H9 (cell line): ENCODE results near the gene CELF5. TPM values are rescaled to one million over a fixed set of nuclear protein-coding genes. Genes with fewer than 3 reads are reported as not detected.

Experiments used
- DNase-seq: peaks from one replicate; pipeline ENCODE4 v3.0.0-alpha.2; 2017
- H2AFZ ChIP-seq: one replicate; pipeline ENCODE4 v1.6.1; 2013; ENCODE audit warnings: mild to moderate bottlenecking, low read length, control low read depth, moderate library complexity
- H2AK5ac ChIP-seq: 2 replicates; pipeline ENCODE4 v1.6.1; 2013; ENCODE audit warnings: low read length, control low read depth, mixed read lengths; ENCODE audit not compliant: insufficient read length
- H2BK120ac ChIP-seq: one replicate; pipeline ENCODE4 v1.6.1; 2013; ENCODE audit warnings: low read depth, mild to moderate bottlenecking, low read length, control low read depth, inconsistent platforms; ENCODE audit not compliant: poor library complexity, severe bottlenecking
- H2BK12ac ChIP-seq: 2 replicates; pipeline ENCODE4 v1.6.1; 2013; ENCODE audit warnings: low read length, control low read depth, mixed read lengths, low read depth; ENCODE audit not compliant: insufficient read length
- H2BK15ac ChIP-seq: 2 replicates; pipeline ENCODE4 v1.6.1; 2013; ENCODE audit warnings: low read depth, low read length, control low read depth
- H2BK20ac ChIP-seq: one replicate; pipeline ENCODE4 v1.6.1; 2013; ENCODE audit warnings: low read depth, mild to moderate bottlenecking, low read length, control low read depth, inconsistent platforms; ENCODE audit not compliant: poor library complexity, severe bottlenecking
- H2BK5ac ChIP-seq: 2 replicates; pipeline ENCODE4 v1.6.1; 2013; ENCODE audit warnings: low read length, control low read depth, mixed read lengths; ENCODE audit not compliant: insufficient read length
- H3K14ac ChIP-seq: 2 replicates; pipeline ENCODE4 v1.6.1; 2013; ENCODE audit warnings: low read length, control low read depth; ENCODE audit not compliant: insufficient read depth
- H3K18ac ChIP-seq: 2 replicates; pipeline ENCODE4 v1.6.1; 2013; ENCODE audit warnings: low read depth, mild to moderate bottlenecking, mixed read lengths, low read length, control low read depth; ENCODE audit not compliant: insufficient read length
- H3K23ac ChIP-seq: 2 replicates; pipeline ENCODE4 v1.6.1; 2013; ENCODE audit warnings: low read length, control low read depth, mixed read lengths, low read depth; ENCODE audit not compliant: insufficient read length
- H3K23me2 ChIP-seq: 2 replicates; pipeline ENCODE4 v1.6.1; 2013; ENCODE audit warnings: low read depth, mild to moderate bottlenecking, mixed read lengths, low read length, control low read depth; ENCODE audit not compliant: insufficient read length, poor library complexity, severe bottlenecking
- H3K27ac ChIP-seq: 2 replicates; pipeline ENCODE4 v1.5.1; 2013; ENCODE audit warnings: low read length, control low read depth, mixed read lengths, low read depth; ENCODE audit not compliant: insufficient read length
- H3K27me3 ChIP-seq: 2 replicates; pipeline ENCODE4 v1.6.1; 2013; ENCODE audit warnings: low read length, control low read depth, inconsistent platforms; ENCODE audit not compliant: insufficient read depth
- H3K4ac ChIP-seq: 2 replicates; pipeline ENCODE4 v1.6.1; 2013; ENCODE audit warnings: low read depth, mild to moderate bottlenecking, control low read depth, inconsistent platforms, low read length, moderate library complexity
- H3K4me1 ChIP-seq: 2 replicates; pipeline ENCODE4 v1.6.1; 2013; ENCODE audit warnings: low read length, control low read depth, inconsistent platforms; ENCODE audit not compliant: insufficient read depth
- H3K4me2 ChIP-seq: 2 replicates; pipeline ENCODE4 v1.6.1; 2013; ENCODE audit warnings: low read length, control low read depth, mixed read lengths; ENCODE audit not compliant: insufficient read length, insufficient read depth
- H3K56ac ChIP-seq: 2 replicates; pipeline ENCODE4 v1.6.1; 2013; ENCODE audit warnings: low read depth, mild to moderate bottlenecking, mixed read lengths, low read length, control low read depth; ENCODE audit not compliant: insufficient read length
- H3K79me1 ChIP-seq: 2 replicates; pipeline ENCODE4 v1.6.1; 2013; ENCODE audit warnings: low read depth, mild to moderate bottlenecking, moderate library complexity, low read length, control low read depth, inconsistent platforms; ENCODE audit not compliant: insufficient read depth, poor library complexity, severe bottlenecking
- H3K79me2 ChIP-seq: 2 replicates; pipeline ENCODE4 v1.6.1; 2013; ENCODE audit warnings: low read length, control low read depth, inconsistent platforms; ENCODE audit not compliant: insufficient read depth
- H3K9ac ChIP-seq: 2 replicates; pipeline ENCODE4 v1.6.1; 2013; ENCODE audit warnings: low read length, control low read depth, mixed read lengths; ENCODE audit not compliant: insufficient read length; ENCODE audit errors: extremely low read depth
- H3K9me3 ChIP-seq: one replicate; pipeline ENCODE4 v1.6.1; 2013; ENCODE audit warnings: low read depth, low read length, inconsistent platforms; ENCODE audit not compliant: control insufficient read depth
- H3T11ph ChIP-seq: one replicate; pipeline ENCODE4 v1.6.1; 2013; ENCODE audit warnings: mild to moderate bottlenecking, low read length, control low read depth, inconsistent platforms
- H4K20me1 ChIP-seq: one replicate; pipeline ENCODE4 v1.6.1; 2013; ENCODE audit not compliant: control insufficient read depth, insufficient read length, insufficient read depth
- H4K5ac ChIP-seq: 2 replicates; pipeline ENCODE4 v1.6.1; 2013; ENCODE audit warnings: low read depth, mild to moderate bottlenecking, mixed read lengths, low read length, control low read depth; ENCODE audit not compliant: insufficient read length
- H4K8ac ChIP-seq: replicated peaks from 2 replicates; pipeline ENCODE4 v1.6.1; 2013; ENCODE audit warnings: low read length, control low read depth, mixed read lengths, low read depth; ENCODE audit not compliant: insufficient read length
- H4K91ac ChIP-seq: 2 replicates; pipeline ENCODE4 v1.6.1; 2013; ENCODE audit warnings: low read depth, mild to moderate bottlenecking, moderate library complexity, mixed read lengths, low read length, control low read depth; ENCODE audit not compliant: insufficient read length
- H3K27ac Mint-ChIP-seq, 3 experiments: 2 replicates in 2 of 3; 3 replicates in 1 of 3; pipeline ENCODE4 v1.8.0; 2020 to 2021; ENCODE audit warnings: mixed read lengths in 3 of 3, mild to moderate bottlenecking in 1 of 3, moderate library complexity in 1 of 3
- H3K27me3 Mint-ChIP-seq: 2 replicates; pipeline ENCODE4 v1.8.0; 2021; ENCODE audit warnings: low read depth, mild to moderate bottlenecking, moderate library complexity, mixed read lengths
- H3K36me3 Mint-ChIP-seq, 3 experiments: 2 replicates in 2 of 3; 3 replicates in 1 of 3; pipeline ENCODE4 v1.8.0; 2020 to 2021; ENCODE audit warnings: low read depth in 3 of 3, mixed read lengths in 3 of 3; ENCODE audit not compliant: insufficient read depth in 1 of 3
- H3K4me1 Mint-ChIP-seq, 2 experiments: 2 replicates each; pipeline ENCODE4 v1.8.0; 2020; ENCODE audit warnings: mixed read lengths in 2 of 2
- H3K4me3 Mint-ChIP-seq, 2 experiments: 2 replicates in 1 of 2; 3 replicates in 1 of 2; pipeline ENCODE4 v1.8.0; 2020 to 2021; ENCODE audit warnings: mild to moderate bottlenecking in 2 of 2, mixed read lengths in 2 of 2, moderate library complexity in 1 of 2
- H3K9me3 Mint-ChIP-seq, 2 experiments: 2 replicates in 1 of 2; 3 replicates in 1 of 2; pipeline ENCODE4 v1.8.0; 2020; ENCODE audit warnings: mild to moderate bottlenecking in 2 of 2, mixed read lengths in 2 of 2, moderate library complexity in 1 of 2
- CTCF ChIP-seq: fragments of 200-600 bp; sonication (generic); conservative IDR thresholded peaks from 3 replicates; pipeline ENCODE4 v1.8.0; 2021; ENCODE audit warnings: antibody characterized with exemption, mild to moderate bottlenecking
- whole genome bisulfite sequencing: extraction: QIAGEN DNeasy Blood & Tissue Kit; methylation state at CpG from one replicate; pipeline ENCODE4 v1.1.7; 2013; ENCODE audit warnings: missing lambda C conversion rate, low lambda C conversion rate, mixed read lengths; ENCODE audit not compliant: insufficient read length; ENCODE audit errors: extremely low coverage; 5-methylcytosine and 5-hydroxymethylcytosine counted together
- total RNA-seq: library from RNA; stranded (reverse); gene quantifications from 2 replicates; pipeline ENCODE4 v1.2.1, GENCODE V29; 2021

The CELF5 gene
- total RNA-seq, 1 experiment from 2014 or later, result 4.8 TPM

GRCh38 chr19:3291644-3292043 is 67.2 kb downstream of the CELF5 start:
- Histone ChIP-seq H2BK15ac (no peak overlapping the region), H3K4me1 (no peaks in the 10 kb centered on the region), H3K56ac (no peak overlapping the region), H2AK5ac (no peak overlapping the region), H2BK120ac (no peak overlapping the region), H4K8ac (no peak overlapping the region), H2BK5ac (no peak overlapping the region), H3K14ac (no peak overlapping the region), H3K79me2 (no peaks in the 10 kb centered on the region), H4K20me1 (no peaks in the 10 kb centered on the region), H2BK12ac (no peak overlapping the region), H2AFZ (no peak overlapping the region), H2BK20ac (no peak overlapping the region), H3K23ac (no peak overlapping the region), H4K91ac (no peak overlapping the region), H3K4ac (no peak overlapping the region), H3K23me2 (no peaks in the 10 kb centered on the region), H3K18ac (no peak overlapping the region), H4K5ac (no peak overlapping the region), H3K27me3 (no peaks in the 10 kb centered on the region), H3K9ac (no peak overlapping the region), H3K4me2 (no peak overlapping the region), H3T11ph (no peak overlapping the region), H3K27ac (no peak overlapping the region), H3K79me1 (no peaks in the 10 kb centered on the region), H3K9me3 (no peaks in the 10 kb centered on the region)
- H3K36me3 Mint-ChIP-seq, result no peaks in the 10 kb centered on the region; a peak in 2 of 7 replicates
- H3K9me3 Mint-ChIP-seq, result no peaks in the 10 kb centered on the region
- H3K4me1 Mint-ChIP-seq, result peaks cover 0 to 6% of the 10 kb centered on the region in 2 experiments; a peak in 1 of 4 replicates
- peaks cover 3% of the 10 kb centered on the region for H3K27me3 Mint-ChIP-seq
- no peak overlapping the region for H3K27ac Mint-ChIP-seq
- no peak for DNase-seq
- no peak for TF ChIP-seq CTCF
- H3K4me3 Mint-ChIP-seq, result no peak overlapping the region
- no CpG with 5 or more reads among the region's 5 CpGs for WGBS
